SK-N-MC (cell line): ENCODE data around the gene NABP1.

Source experiments
- DNase-seq: peaks from one replicate; pipeline ENCODE4 v3.0.0-alpha.2; 2011; ENCODE audit warnings: low read depth, low spot score
- H3K27ac ChIP-seq: fragments of 200-600 bp; sonication (generic); 2 replicates; pipeline ENCODE4 v1.5.1; 2016; ENCODE audit warnings: mixed run types
- H3K36me3 ChIP-seq: fragments of 200-600 bp; sonication (generic); 2 replicates; pipeline ENCODE4 v1.6.1; 2017; ENCODE audit warnings: antibody characterized with exemption, low read length, mixed read lengths; ENCODE audit not compliant: insufficient read depth
- H3K4me3 ChIP-seq: fragments of 200-600 bp; sonication (generic); 2 replicates; pipeline ENCODE4 v1.5.1; 2016
- H3K9ac ChIP-seq: fragments of 200-600 bp; sonication (generic); 2 replicates; pipeline ENCODE4 v1.8.0; 2017; ENCODE audit warnings: mixed run types, mixed read lengths; ENCODE audit not compliant: insufficient read length
- H3K9me3 ChIP-seq: fragments of 200-600 bp; sonication (generic); 2 replicates; pipeline ENCODE4 v1.6.1; 2017; ENCODE audit warnings: low read depth, mild to moderate bottlenecking, antibody characterized with exemption, low read length, moderate library complexity, mixed read lengths
- EZH2 ChIP-seq: fragments of 200-600 bp; sonication (generic); IDR thresholded peaks from one replicate; pipeline ENCODE4 v1.6.1; 2017; ENCODE audit warnings: antibody characterized with exemption
- FOXP2 ChIP-seq: optimal IDR thresholded peaks from 2 replicates; pipeline ENCODE3; 2011; ENCODE audit warnings: mild to moderate bottlenecking, moderate library complexity; ENCODE audit not compliant: insufficient read depth; ENCODE audit errors: extremely low read length, control extremely low read depth
- POLR2AphosphoS5 ChIP-seq: IDR thresholded peaks from 2 replicates; pipeline ENCODE4 v1.6.1; 2012; ENCODE audit warnings: mild to moderate bottlenecking, low read depth, low read length, borderline replicate concordance

The NABP1 gene

DNA sequence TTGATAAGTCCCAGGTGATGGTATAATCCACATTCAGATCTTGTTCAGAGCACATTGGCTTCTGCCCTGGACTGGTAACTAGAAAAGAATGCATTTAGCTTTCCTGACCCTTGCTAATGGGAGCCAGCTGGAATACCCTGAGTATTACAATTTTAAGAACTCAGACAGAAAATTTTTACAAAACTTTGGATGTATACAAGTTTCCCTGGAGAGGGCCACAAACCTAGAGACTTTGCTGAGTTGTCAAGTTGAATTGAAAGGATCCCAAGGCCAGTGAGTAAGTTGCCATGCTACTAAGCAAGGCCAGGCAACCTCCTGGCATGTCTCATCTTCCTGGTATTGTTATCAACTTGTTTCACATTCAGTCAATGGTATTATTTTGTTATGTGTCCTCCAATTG lies 20.0 kb upstream of the NABP1 start:
- Histone ChIP-seq H3K9me3 (no peaks in the 10 kb centered on the region), H3K36me3 (no peaks in the 10 kb centered on the region), H3K27ac (no peak overlapping the region), H3K4me3 (no peak overlapping the region), H3K9ac (no peak overlapping the region)
- DNase-seq = no peak
- TF ChIP-seq POLR2AphosphoS5 (no peak), EZH2 (no peak), FOXP2 (no peak)

DNA sequence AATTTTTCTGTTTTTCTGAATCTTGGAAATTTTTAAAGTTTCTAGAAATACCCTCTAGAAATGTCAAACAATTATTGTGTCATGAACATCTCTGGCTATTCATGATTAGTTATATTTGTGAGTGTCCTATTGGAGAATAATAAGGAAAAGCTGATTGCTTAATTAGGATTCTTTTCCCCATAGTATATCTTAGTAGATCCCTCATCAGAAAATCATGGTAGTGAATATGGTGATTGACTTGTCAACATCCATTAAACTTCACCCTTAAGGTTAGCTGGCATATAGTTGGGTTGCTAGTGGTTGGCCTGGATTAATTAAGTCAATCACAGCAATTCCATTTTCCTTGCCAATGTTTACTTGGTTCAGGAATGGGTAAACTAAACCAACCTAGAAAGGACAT lies 18.7 kb upstream of the NABP1 start:
- TF ChIP-seq POLR2AphosphoS5 (no peak), EZH2 (no peak)
- H3K27ac ChIP-seq = no peak overlapping the region
- H3K9ac ChIP-seq = no peak overlapping the region
- no peak for DNase-seq
- H3K9me3 ChIP-seq = no peaks in the 10 kb centered on the region
- no peak overlapping the region for H3K4me3 ChIP-seq
- no peaks in the 10 kb centered on the region for H3K36me3 ChIP-seq

DNA sequence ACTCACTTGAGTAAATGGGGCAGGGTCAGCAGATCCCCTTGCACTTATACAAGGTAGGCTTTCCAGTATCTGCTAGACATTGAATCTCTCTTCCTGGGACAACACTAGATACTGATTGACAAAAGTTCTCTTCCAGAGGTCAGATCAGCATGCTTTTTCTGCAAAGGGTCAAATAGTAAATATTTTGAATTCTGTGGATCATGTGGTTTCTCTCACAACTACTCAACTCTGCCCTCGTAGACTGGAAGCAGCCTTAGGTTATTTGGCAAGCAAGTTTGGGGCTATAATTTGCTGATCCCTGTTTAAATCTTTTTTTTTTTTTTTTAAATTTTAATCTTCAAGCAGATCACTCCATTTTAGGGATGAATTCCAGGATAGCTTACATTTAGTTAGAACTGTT lies 17.4 kb upstream of the NABP1 start:
- Histone ChIP-seq H3K27ac (no peak overlapping the region), H3K9ac (no peak overlapping the region), H3K9me3 (no peaks in the 10 kb centered on the region), H3K36me3 (no peaks in the 10 kb centered on the region), H3K4me3 (no peak overlapping the region)
- no peak for DNase-seq
- no peak for TF ChIP-seq POLR2AphosphoS5
- no peak for TF ChIP-seq EZH2
- no peak for TF ChIP-seq FOXP2

DNA sequence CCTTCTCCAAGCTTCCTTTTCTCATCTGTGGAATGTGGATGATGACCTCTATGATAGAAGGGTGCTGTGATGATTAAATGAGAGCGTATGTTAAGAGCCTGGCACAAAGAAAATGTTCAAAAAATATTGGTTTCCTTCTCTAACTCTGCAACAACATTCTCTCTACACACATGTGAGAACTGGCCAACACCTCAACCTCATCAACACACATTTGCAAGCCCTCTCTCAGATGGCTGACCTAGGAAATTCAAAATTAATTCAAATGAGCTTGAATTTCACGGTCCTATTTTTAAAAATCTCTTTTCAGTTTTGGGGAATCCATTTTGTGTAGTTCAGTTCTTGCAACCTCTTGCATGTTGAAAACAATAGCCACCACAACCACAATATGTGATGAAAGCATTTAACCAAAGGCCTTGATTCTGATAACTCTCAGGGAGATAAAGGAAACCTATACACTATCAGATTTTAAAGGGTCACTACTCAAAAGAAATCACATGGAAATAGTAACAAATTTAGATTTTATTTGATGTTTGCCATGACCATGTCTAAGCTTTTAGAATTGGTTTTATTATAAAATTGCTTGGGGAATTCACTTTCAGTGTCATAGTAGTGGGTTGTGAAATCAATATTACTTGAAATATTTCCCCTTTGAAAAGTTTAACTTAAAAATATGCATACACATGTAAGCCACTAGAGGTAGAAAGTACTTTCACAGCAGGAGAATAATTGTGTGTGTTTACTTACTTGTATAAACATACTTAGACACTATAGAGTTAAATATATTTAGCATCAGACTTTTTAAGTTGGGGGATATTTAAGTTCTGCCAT lies 16.6 kb upstream of the NABP1 start:
- TF ChIP-seq FOXP2 = no peak
- no peak for TF ChIP-seq POLR2AphosphoS5
- no peak for TF ChIP-seq EZH2
- Histone ChIP-seq H3K36me3 (no peaks in the 10 kb centered on the region), H3K27ac (no peak overlapping the region), H3K9ac (no peak overlapping the region), H3K4me3 (no peak overlapping the region), H3K9me3 (no peaks in the 10 kb centered on the region)
- no peak for DNase-seq

DNA sequence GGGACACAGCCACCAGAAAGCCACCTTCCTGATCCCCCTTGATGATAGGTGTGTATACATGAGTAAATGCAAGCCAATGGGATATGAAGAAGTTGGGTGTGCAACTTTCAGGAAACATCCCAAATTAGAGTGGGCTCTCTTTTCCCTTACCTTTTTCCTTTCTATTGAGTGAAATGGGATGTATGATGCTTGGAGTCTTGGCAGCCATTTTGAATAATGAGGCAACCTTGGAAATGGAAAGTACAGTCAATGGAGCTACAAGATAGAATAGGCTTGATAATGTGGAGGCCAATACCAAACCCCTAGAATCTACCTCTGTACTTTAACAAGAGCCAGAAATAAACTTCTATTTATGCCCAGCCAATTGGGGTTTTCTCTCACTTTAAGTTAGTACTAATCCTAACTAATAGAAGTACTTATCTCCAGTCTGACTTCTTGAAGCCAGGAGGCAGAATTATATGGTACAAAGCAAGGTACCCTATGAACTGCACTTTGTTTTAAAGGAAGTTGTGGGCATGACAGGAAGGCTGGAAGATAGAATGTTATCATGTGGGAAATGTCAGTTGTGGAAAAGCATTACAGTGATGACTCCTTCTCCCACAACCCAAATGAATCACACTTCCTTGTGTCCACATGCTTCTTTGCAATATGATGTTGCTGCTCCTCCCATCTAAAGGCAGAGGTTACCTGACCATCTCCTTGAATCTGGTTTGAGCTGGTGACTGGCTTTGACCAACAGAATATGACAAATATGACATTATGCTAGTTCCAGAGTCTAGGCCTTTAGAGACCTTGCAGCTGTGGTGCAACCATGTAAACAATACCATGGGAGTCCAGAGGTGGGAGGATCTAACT lies 12.9 kb upstream of the NABP1 start:
- Histone ChIP-seq H3K9ac (no peak overlapping the region), H3K36me3 (no peaks in the 10 kb centered on the region), H3K27ac (no peak overlapping the region), H3K4me3 (no peak overlapping the region), H3K9me3 (no peaks in the 10 kb centered on the region)
- TF ChIP-seq FOXP2 (no peak), EZH2 (no peak), POLR2AphosphoS5 (no peak)
- no peak for DNase-seq

DNA sequence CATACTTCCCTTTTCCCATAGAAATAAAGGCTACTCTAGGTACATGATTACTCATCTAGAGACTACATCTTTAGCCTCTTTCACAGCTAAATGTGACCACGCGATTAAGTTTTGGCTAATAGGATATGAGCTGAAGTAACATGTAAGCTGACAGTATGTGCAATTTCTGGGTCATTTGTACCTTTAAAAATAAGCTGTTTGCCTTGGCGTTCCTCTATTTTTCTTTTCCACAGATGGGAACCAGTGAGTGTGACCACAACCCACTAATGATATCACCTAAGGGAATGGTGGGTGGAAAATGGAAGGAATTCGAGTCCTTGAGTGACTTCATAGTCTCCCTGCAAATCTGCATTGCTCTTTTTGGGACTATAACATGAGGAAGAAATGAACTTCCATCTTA lies 11.7 kb upstream of the NABP1 start:
- H3K36me3 ChIP-seq = no peaks in the 10 kb centered on the region
- H3K9me3 ChIP-seq = no peaks in the 10 kb centered on the region
- DNase-seq = no peak
- no peak overlapping the region for H3K4me3 ChIP-seq
- no peak for TF ChIP-seq FOXP2
- TF ChIP-seq POLR2AphosphoS5 = no peak
- TF ChIP-seq EZH2 = no peak
- H3K9ac ChIP-seq = no peak overlapping the region
- H3K27ac ChIP-seq = no peak overlapping the region

DNA sequence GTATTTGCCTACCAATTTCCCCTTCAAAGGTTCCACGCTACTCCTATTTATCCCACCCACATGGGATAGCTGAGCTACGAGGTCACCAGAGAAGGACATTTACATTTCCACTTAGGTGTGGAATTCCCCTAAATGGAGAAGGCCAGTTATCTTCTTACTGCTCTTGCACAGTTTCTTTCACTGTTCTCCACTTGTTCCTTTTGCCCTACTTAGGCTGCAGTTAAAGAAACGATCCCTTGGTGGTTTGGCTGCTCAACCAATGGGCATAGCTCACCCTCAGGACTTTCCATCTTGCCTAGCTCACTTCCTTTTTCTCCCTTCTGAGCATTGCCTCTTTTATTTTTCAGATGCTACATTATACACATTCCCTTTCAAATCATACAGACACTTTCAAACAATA lies 11.2 kb upstream of the NABP1 start:
- no peak overlapping the region for H3K27ac ChIP-seq
- H3K4me3 ChIP-seq = no peak overlapping the region
- DNase-seq = no peak
- no peaks in the 10 kb centered on the region for H3K9me3 ChIP-seq
- TF ChIP-seq EZH2 (no peak), POLR2AphosphoS5 (no peak), FOXP2 (no peak)
- no peaks in the 10 kb centered on the region for H3K36me3 ChIP-seq
- no peak overlapping the region for H3K9ac ChIP-seq

DNA sequence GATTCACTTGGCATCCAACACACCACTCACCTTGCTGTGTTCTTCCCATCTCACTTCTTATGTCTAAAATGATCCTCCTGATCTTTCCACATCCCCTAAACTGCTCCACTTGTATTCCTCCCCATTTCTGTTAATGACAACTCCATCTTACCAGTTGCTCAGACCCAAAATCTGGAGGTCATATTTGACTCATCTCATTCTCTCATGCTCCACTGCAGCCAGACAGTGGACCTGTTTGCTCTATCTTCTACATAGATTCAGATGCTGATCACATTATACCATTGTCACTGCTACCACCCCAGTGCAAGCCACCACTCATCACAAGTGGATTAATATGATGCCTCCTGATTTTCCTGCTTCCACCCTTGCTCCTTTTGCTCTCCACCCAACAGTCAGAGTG lies 7.9 kb upstream of the NABP1 start:
- Histone ChIP-seq H3K4me3 (no peak overlapping the region), H3K36me3 (no peaks in the 10 kb centered on the region), H3K27ac (no peak overlapping the region), H3K9ac (no peak overlapping the region), H3K9me3 (no peaks in the 10 kb centered on the region)
- TF ChIP-seq EZH2 (no peak), FOXP2 (no peak), POLR2AphosphoS5 (no peak)
- no peak for DNase-seq

DNA sequence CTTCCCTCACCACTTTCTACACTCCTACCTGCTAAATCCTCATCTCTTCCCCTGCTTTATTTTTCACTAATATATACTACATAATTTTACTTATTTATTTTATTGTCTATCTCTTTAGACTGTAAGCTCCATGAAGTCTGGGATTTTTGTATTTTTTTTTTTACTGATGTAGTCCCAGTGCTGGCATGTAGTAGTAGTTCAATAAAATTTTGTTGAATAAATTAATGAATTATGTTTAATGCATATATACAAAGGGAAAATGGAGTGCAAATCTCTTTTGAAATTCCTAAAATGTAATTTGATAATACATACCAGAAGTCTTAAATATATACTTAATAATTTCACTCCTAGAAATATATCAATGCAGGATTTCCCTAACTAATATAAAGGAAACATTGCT lies 7.1 kb upstream of the NABP1 start:
- Histone ChIP-seq H3K9me3 (no peaks in the 10 kb centered on the region), H3K27ac (no peak overlapping the region), H3K36me3 (no peaks in the 10 kb centered on the region), H3K4me3 (no peak overlapping the region), H3K9ac (no peak overlapping the region)
- DNase-seq = no peak
- TF ChIP-seq EZH2 = no peak
- no peak for TF ChIP-seq FOXP2
- no peak for TF ChIP-seq POLR2AphosphoS5
